HepG2 (cell line): ENCODE data around the gene SLC16A3. TPM values are rescaled to one million over a fixed set of nuclear protein-coding genes. Genes with fewer than 3 reads are reported as not detected.

Experiments
- AHR ChIP-seq: IDR thresholded peaks from 2 replicates; pipeline ENCODE4 v1.6.1; 2018; ENCODE audit warnings: missing genetic modification reagents, missing compliant biosample characterization
- FOSL2 ChIP-seq: sonication (generic); formaldehyde crosslinking; IDR thresholded peaks from 2 replicates; pipeline ENCODE4 v1.4.0; 2020; ENCODE audit warnings: missing genetic modification reagents
- KLF15 ChIP-seq: sonication (generic); formaldehyde crosslinking; IDR thresholded peaks from 2 replicates; pipeline ENCODE4 v1.8.1; 2023; ENCODE audit warnings: borderline replicate concordance, mild to moderate bottlenecking, inconsistent platforms, missing genetic modification reagents, mixed read lengths
- MXD1 ChIP-seq: sonication (generic); formaldehyde crosslinking; IDR thresholded peaks from 2 replicates; pipeline ENCODE4 v1.4.0; 2020; ENCODE audit warnings: mild to moderate bottlenecking, missing genetic modification reagents
- NFAT5 ChIP-seq: sonication (generic); formaldehyde crosslinking; IDR thresholded peaks from 2 replicates; pipeline ENCODE4 v1.4.0; 2020; ENCODE audit warnings: missing genetic modification reagents
- PAXIP1 ChIP-seq: sonication (generic); formaldehyde crosslinking; conservative IDR thresholded peaks from 2 replicates; pipeline ENCODE4 v1.4.0; 2020; ENCODE audit warnings: mild to moderate bottlenecking, missing genetic modification reagents, moderate library complexity
- STAT5B ChIP-seq: sonication (generic); formaldehyde crosslinking; IDR thresholded peaks from 2 replicates; pipeline ENCODE4 v1.4.0; 2020; ENCODE audit warnings: missing genetic modification reagents
- ZNF275 ChIP-seq: sonication (generic); formaldehyde crosslinking; IDR thresholded peaks from 2 replicates; pipeline ENCODE4 v1.8.0; 2022; ENCODE audit warnings: missing genetic modification reagents, mild to moderate bottlenecking, inconsistent platforms, borderline replicate concordance
- ZNF570 ChIP-seq: sonication (generic); formaldehyde crosslinking; IDR thresholded peaks from 2 replicates; pipeline ENCODE4 v1.4.0; 2020; ENCODE audit warnings: mild to moderate bottlenecking, missing genetic modification reagents, borderline replicate concordance
- ZNF883 ChIP-seq: sonication (generic); formaldehyde crosslinking; IDR thresholded peaks from 2 replicates; pipeline ENCODE4 v1.5.1; 2020; ENCODE audit warnings: mild to moderate bottlenecking, missing genetic modification reagents; ENCODE audit errors: not compliant biosample characterization
- polyA plus RNA-seq, 8 experiments: library from polyadenylated mRNA; depleted of rRNA in 3 of 8; stranded (reverse) in 7 of 8; unstranded in 1 of 8; fragments of >200 nt; fragmentation: Illumina TruSeq in 4 of 8; extraction: Trizol in 4 of 8; gene quantifications; 2 replicates each; pipeline versions ENCODE4 v1.2.1 to v1.2.3, GENCODE V29; 2011 to 2016; ENCODE audit warnings: low read depth in 4 of 8, missing spikeins in 1 of 8, mixed read lengths in 1 of 8; ENCODE audit not compliant: insufficient read depth in 1 of 8
- total RNA-seq, 5 experiments: library from RNA; depleted of rRNA; stranded (reverse); fragments of >200 nt; fragmentation: Illumina TruSeq; extraction: Trizol; gene quantifications; 2 replicates each; pipeline ENCODE4 v1.2.3, GENCODE V29; 2016; ENCODE audit warnings: low read depth in 1 of 5
- TF ChIP-seq, protein P1 (sequence below): sonication (generic); formaldehyde crosslinking; IDR thresholded peaks from 2 replicates; pipeline ENCODE4 v1.4.0; 2020; ENCODE audit warnings: missing genetic modification reagents
- TF ChIP-seq, protein P2 (sequence below): sonication (generic); formaldehyde crosslinking; IDR thresholded peaks from 2 replicates; pipeline ENCODE4 v1.5.0; 2020; ENCODE audit warnings: missing genetic modification reagents

The SLC16A3 gene
- total and polyA plus RNA-seq, 2 of the 13 experiments (the other 11 are each of a cell fraction or from before 2014, with no cell fraction given) = 242 to 349 TPM

DNA sequence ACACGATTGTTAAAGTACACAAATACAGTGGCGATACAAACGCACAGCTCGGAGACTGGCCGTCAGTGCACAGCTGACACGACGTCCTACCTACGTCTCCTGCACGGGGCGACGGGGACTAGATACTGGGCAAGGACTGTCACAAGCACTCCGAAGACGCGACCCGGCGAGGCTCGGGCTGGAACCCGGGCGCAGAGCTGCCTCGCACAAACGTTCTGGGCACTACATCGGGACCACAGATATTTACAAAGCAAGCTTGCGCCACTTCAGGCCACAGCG, 13.8 kb downstream of the SLC16A3 start (continued):
- TF ChIP-seq PAXIP1 (CRISPR knock-in tag) (no peak), ZNF883 (CRISPR knock-in tag) (no peak), FOSL2 (CRISPR knock-in tag) (no peak; the same call in 1 of the 2 replicates), NFAT5 (CRISPR knock-in tag) (no peak), MXD1 (CRISPR knock-in tag) (no peak; the same call in 1 of the 2 replicates), STAT5B (0 out of 2 replicates have a peak, but pooled peaks have one; percentile 16), KLF15 (CRISPR knock-in tag) (no peak), AHR (CRISPR knock-in tag) (no peak), ZNF570 (CRISPR knock-in tag) (no peak), ZNF275 (CRISPR knock-in tag) (no peak)
- TF ChIP-seq, protein P1, sequence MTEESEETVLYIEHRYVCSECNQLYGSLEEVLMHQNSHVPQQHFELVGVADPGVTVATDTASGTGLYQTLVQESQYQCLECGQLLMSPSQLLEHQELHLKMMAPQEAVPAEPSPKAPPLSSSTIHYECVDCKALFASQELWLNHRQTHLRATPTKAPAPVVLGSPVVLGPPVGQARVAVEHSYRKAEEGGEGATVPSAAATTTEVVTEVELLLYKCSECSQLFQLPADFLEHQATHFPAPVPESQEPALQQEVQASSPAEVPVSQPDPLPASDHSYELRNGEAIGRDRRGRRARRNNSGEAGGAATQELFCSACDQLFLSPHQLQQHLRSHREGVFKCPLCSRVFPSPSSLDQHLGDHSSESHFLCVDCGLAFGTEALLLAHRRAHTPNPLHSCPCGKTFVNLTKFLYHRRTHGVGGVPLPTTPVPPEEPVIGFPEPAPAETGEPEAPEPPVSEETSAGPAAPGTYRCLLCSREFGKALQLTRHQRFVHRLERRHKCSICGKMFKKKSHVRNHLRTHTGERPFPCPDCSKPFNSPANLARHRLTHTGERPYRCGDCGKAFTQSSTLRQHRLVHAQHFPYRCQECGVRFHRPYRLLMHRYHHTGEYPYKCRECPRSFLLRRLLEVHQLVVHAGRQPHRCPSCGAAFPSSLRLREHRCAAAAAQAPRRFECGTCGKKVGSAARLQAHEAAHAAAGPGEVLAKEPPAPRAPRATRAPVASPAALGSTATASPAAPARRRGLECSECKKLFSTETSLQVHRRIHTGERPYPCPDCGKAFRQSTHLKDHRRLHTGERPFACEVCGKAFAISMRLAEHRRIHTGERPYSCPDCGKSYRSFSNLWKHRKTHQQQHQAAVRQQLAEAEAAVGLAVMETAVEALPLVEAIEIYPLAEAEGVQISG = peak; percentile 5; the same call in 1 of the 2 replicates
- TF ChIP-seq, protein P2, sequence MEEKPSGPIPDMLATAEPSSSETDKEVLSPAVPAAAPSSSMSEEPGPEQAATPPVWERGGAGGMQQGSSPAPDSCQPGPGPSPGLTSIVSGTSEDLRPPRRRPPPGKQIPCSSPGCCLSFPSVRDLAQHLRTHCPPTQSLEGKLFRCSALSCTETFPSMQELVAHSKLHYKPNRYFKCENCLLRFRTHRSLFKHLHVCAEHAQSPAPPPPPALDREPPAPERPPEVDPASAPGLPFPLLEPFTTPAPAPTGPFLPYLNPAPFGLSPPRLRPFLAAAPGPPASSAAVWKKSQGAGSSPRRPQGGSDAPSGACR (CRISPR knock-in tag) = no peak
- TF ChIP-seq, all 625 proteins: peak for 49
